Neuron (in vitro differentiated cells): ENCODE data around the gene TCF7.

ENCODE experiments used
- H2AFZ ChIP-seq: one replicate; pipeline ENCODE4 v1.6.1; 2013; ENCODE audit warnings: low read depth, mild to moderate bottlenecking, inconsistent platforms, low read length, moderate library complexity
- H3K27me3 ChIP-seq: one replicate; pipeline ENCODE4 v1.6.1; 2013; ENCODE audit warnings: low read length; ENCODE audit not compliant: insufficient read depth
- H3K36me3 ChIP-seq: one replicate; pipeline ENCODE4 v1.6.1; 2013; ENCODE audit warnings: low read length; ENCODE audit not compliant: insufficient read depth
- H3K4me1 ChIP-seq: one replicate; pipeline ENCODE4 v1.6.1; 2013; ENCODE audit warnings: low read length; ENCODE audit not compliant: insufficient read depth
- H3K4me3 ChIP-seq: 2 replicates; pipeline ENCODE4 v1.5.1; 2013; ENCODE audit warnings: mild to moderate bottlenecking, low read length, moderate library complexity
- H3K9me3 ChIP-seq: one replicate; pipeline ENCODE4 v1.6.1; 2013; ENCODE audit warnings: low read length

The TCF7 gene

GRCh38 chr5:134184155-134185135 is 70.0 kb downstream of the TCF7 start:
- H3K36me3 ChIP-seq, result no peaks in the 10 kb centered on the region
- no peak overlapping the region for H3K4me3 ChIP-seq
- H3K4me1 ChIP-seq, result no peaks in the 10 kb centered on the region
- H3K9me3 ChIP-seq, result no peaks in the 10 kb centered on the region
- H3K27me3 ChIP-seq, result no peaks in the 10 kb centered on the region
- no peak overlapping the region for H2AFZ ChIP-seq

- Histone ChIP-seq H3K9me3 (no peaks in the 10 kb centered on the region), H3K4me3 (no peak overlapping the region), H3K27me3 (no peaks in the 10 kb centered on the region), H3K36me3 (peaks cover 3% of the 10 kb centered on the region), H2AFZ (no peak overlapping the region), H3K4me1 (no peaks in the 10 kb centered on the region)
Observed at GRCh38 chr5:134188092-134188491, 73.6 kb downstream of the TCF7 start.

- no peaks in the 10 kb centered on the region for H3K9me3 ChIP-seq
- no peak overlapping the region for H3K4me3 ChIP-seq
- H2AFZ ChIP-seq, result no peak overlapping the region
- H3K27me3 ChIP-seq, result no peaks in the 10 kb centered on the region
- H3K4me1 ChIP-seq, result no peaks in the 10 kb centered on the region
- H3K36me3 ChIP-seq, result peaks cover 3% of the 10 kb centered on the region
Observed at GRCh38 chr5:134189031-134189430, 74.5 kb downstream of the TCF7 start.

GRCh38 chr5:134195666-134196065 is 81.2 kb downstream of the TCF7 start:
- H3K4me1 ChIP-seq, result no peaks in the 10 kb centered on the region
- H3K9me3 ChIP-seq, result no peaks in the 10 kb centered on the region
- no peak overlapping the region for H2AFZ ChIP-seq
- H3K36me3 ChIP-seq, result peaks cover 58% of the 10 kb centered on the region
- no peaks in the 10 kb centered on the region for H3K27me3 ChIP-seq
- H3K4me3 ChIP-seq, result no peak overlapping the region
